ENCODE data around the gene CANT1.

CANT1 gene

DNA sequence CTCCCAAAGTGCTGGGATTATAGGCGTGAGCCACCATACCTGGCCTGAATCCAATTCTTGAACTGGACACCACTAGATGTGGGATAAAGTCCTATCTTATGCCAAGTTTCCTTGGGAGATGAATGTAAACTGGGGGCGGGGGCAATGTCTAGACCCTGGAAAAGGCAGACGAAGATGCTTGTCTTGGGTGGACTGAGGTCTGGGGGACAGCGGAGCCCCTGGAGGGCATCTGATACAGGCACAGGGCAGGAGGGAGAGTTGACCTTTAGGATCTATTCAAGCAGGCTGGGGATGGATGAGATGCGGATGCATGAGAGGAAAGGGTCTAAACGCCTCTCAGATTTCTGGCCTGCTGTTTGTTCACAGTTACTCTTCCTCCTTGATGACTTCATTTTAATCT, 26.1 kb upstream of the CANT1 start:
- Histone ChIP-seq H3K36me3 (ENCODE audit: low read depth) (no peaks in the 10 kb centered on the region), H3K27ac (ENCODE audit: poor library complexity, severe bottlenecking) (peak overlapping the region; percentile 79), H3K9me3 (ENCODE audit: severe bottlenecking) (no peaks in the 10 kb centered on the region), H3K27me3 (ENCODE audit: insufficient read depth, poor library complexity, severe bottlenecking) (no peaks in the 10 kb centered on the region), H3K4me1 (ENCODE audit: insufficient read depth, poor library complexity, severe bottlenecking) (peaks cover 35% of the 10 kb centered on the region), H3K4me3 (ENCODE audit: severe bottlenecking) (no peak overlapping the region)
- ATAC-seq (ENCODE audit: low read depth) (no peak), DNase-seq (ENCODE audit: low spot score) (peak; percentile 15)
- TF ChIP-seq, protein P1, sequence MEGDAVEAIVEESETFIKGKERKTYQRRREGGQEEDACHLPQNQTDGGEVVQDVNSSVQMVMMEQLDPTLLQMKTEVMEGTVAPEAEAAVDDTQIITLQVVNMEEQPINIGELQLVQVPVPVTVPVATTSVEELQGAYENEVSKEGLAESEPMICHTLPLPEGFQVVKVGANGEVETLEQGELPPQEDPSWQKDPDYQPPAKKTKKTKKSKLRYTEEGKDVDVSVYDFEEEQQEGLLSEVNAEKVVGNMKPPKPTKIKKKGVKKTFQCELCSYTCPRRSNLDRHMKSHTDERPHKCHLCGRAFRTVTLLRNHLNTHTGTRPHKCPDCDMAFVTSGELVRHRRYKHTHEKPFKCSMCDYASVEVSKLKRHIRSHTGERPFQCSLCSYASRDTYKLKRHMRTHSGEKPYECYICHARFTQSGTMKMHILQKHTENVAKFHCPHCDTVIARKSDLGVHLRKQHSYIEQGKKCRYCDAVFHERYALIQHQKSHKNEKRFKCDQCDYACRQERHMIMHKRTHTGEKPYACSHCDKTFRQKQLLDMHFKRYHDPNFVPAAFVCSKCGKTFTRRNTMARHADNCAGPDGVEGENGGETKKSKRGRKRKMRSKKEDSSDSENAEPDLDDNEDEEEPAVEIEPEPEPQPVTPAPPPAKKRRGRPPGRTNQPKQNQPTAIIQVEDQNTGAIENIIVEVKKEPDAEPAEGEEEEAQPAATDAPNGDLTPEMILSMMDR (IDR thresholded peaks at IDR 0.05; ENCODE audit: poor library complexity, severe bottlenecking): no peak

DNA sequence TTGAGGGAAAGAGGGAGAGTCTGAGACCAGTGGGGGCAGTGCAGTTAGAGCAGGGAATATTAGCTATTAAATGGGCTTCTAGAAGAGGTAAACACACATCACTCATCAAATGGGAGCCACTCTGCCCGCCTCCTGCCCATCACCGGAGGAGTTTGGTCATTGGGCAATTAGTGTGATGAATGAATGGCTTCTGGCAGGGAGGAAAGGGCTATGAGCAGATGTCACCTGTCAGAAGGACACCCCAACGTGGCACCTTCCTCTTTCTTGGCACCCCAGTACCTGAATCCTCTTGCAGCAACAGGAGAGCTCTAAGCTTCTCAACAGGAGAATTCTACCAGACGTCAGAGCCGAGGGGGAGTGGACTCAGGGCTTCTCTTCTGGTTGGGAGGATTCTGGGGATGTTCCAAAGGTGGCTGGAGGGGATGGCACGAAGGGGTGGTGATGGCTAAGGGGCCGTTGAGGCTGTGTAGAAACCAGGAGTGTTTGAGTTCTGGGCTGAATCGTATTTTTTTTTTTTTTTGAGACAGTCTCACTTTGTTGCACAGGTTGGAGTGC, 25.4 kb upstream of the CANT1 start:
- no peaks in the 10 kb centered on the region for H3K27me3 ChIP-seq (ENCODE audit: insufficient read depth, poor library complexity, severe bottlenecking)

DNA sequence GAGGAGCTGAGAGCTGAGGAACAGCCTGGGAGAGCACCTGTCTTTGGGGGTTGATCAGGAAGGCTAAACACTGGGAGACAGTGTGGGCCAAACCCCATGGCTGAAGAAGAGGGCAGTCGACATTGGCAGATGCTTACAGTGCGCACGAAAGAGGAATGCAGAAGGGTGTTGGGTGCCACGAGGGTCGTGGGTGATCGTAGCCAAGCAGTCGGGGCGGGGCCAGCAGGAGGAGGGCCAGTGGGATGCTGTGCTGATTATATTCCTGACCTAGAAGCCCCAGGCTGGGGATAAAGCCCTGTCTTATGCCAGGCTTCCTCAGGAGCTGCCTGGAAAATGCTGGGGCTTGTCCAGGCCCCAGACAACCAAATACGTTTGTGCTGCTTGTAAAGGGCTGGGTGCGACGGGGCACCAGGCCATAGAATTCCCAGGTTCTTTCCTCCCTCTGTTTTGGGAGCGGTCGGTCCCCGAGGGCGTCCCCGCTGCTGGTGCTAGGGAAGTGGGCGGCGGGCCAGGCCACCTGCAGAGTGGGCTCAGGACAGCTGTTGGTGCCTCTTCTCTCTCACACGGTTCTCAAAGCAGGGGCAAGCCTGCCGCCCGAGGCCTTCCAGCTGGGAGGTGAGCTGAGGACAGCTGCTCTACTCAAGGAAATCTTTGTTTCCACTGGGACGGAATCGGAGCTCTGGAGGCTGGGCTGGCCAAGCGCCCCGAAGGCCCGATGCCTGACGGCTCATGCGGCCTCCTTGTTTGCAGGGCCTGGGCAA, 24.4 kb upstream of the CANT1 start:
- DNase-seq (ENCODE audit: low spot score) (peak; percentile 57), ATAC-seq (ENCODE audit: low read depth) (no peak)
- Histone ChIP-seq H3K36me3 (ENCODE audit: low read depth) (no peaks in the 10 kb centered on the region), H3K27ac (ENCODE audit: poor library complexity, severe bottlenecking) (no peak overlapping the region), H3K9me3 (ENCODE audit: severe bottlenecking) (no peaks in the 10 kb centered on the region), H3K4me1 (ENCODE audit: insufficient read depth, poor library complexity, severe bottlenecking) (peaks cover 31% of the 10 kb centered on the region), H3K27me3 (ENCODE audit: insufficient read depth, poor library complexity, severe bottlenecking) (no peaks in the 10 kb centered on the region), H3K4me3 (ENCODE audit: severe bottlenecking) (no peak overlapping the region)
- TF ChIP-seq, protein P1 (IDR thresholded peaks at IDR 0.05; ENCODE audit: poor library complexity, severe bottlenecking): no peak

More for the DNA sequence above, 25.4 kb upstream of the CANT1 start:
- no peaks in the 10 kb centered on the region for H3K36me3 ChIP-seq (ENCODE audit: low read depth)
- TF ChIP-seq, protein P1 (IDR thresholded peaks at IDR 0.05; ENCODE audit: poor library complexity, severe bottlenecking): no peak
- no peak overlapping the region for H3K27ac ChIP-seq (ENCODE audit: poor library complexity, severe bottlenecking)
- H3K4me1 ChIP-seq (ENCODE audit: insufficient read depth, poor library complexity, severe bottlenecking): peaks cover 35% of the 10 kb centered on the region
- no peaks in the 10 kb centered on the region for H3K9me3 ChIP-seq (ENCODE audit: severe bottlenecking)
- peak; percentile 26 for DNase-seq (ENCODE audit: low spot score)
- no peak overlapping the region for H3K4me3 ChIP-seq (ENCODE audit: severe bottlenecking)
- no peak for ATAC-seq (ENCODE audit: low read depth)

DNA sequence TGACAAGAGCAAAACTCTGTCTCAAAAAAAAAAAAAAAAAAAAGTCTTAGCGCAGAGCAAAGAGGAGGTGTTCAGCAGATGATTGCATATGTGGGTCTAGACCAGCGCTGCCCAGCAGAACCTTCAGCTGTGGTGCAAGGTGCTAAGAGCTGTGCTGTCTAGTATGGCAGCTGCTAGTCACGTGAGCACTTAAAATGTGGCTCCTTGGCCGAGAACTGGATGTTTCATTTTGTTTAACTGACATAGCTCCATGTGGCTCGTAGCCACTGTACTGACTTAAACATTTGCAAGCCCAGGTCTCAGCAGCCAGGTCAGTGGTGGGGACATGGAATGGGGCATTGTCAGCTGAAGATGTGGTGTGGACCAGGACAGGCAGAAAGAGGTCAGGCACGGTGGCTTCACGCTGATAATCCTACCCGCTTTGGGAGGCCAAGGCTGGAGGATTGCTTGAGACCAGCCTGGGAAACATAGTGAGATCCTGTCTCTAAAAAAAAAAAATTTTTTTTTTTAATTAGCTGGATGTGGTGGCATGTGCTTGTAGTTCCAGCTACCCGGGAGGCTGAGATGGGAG, 23.6 kb upstream of the CANT1 start:
- ATAC-seq (ENCODE audit: low read depth): no peak
- no peaks in the 10 kb centered on the region for H3K27me3 ChIP-seq (ENCODE audit: insufficient read depth, poor library complexity, severe bottlenecking)
- H3K36me3 ChIP-seq (ENCODE audit: low read depth): no peaks in the 10 kb centered on the region

More for the DNA sequence above, 23.6 kb upstream of the CANT1 start:
- DNase-seq (ENCODE audit: low spot score): no peak
- H3K4me1 ChIP-seq (ENCODE audit: insufficient read depth, poor library complexity, severe bottlenecking): peaks cover 27% of the 10 kb centered on the region
- H3K27ac ChIP-seq (ENCODE audit: poor library complexity, severe bottlenecking): no peak overlapping the region
- no peaks in the 10 kb centered on the region for H3K9me3 ChIP-seq (ENCODE audit: severe bottlenecking)
- no peak overlapping the region for H3K4me3 ChIP-seq (ENCODE audit: severe bottlenecking)
- TF ChIP-seq, protein P1 (IDR thresholded peaks at IDR 0.05; ENCODE audit: poor library complexity, severe bottlenecking): no peak
